Measurements from ENCODE around the gene DLGAP4.

The DLGAP4 gene

DNA sequence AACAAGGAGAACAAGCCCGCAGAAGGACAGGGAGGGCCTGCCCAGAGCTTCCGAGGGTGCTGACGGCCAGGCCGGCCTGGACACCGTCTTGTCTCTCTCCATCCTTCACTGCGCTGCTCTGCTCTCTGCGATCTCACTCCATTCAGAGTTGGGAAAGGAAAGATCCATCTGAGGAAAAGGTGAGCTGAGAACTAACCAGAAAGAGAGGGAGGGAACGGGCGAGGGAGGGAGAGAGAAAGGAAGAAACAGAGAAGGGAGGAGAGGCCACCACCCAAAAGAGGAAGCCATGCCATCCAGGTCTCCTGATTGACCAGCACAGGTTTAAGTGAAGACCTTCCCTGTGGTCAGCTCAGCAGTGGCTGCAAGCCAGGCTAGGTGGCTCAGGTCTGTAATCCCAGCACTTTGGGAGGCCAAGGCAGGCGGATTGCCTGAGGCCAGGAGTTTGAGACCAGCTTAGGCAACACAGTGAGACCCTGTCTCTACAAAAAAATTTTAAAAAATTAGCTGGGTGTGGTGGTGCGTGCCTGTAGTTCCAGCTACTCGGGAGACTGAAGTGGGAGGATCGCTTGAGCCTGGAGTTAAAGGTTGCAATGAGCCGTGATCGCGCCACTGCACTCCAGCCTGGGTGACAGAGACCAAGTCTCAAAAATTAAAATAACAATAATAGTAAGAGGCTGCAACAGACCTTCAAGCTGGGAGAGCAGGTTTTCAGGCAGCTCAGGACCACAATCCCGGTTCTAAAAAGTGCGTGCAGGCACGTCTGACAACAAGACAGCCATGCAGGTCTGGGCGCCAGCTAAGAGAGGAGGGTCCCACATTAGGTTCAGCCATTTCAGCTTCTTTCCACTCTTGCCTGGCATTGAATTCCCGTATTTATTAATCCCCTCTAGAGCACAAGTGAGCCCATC is 34.2 kb upstream of the DLGAP4 start:
- H3K4me3 ChIP-seq (ENCODE audit: low read depth, low read length): no peak overlapping the region

DNA sequence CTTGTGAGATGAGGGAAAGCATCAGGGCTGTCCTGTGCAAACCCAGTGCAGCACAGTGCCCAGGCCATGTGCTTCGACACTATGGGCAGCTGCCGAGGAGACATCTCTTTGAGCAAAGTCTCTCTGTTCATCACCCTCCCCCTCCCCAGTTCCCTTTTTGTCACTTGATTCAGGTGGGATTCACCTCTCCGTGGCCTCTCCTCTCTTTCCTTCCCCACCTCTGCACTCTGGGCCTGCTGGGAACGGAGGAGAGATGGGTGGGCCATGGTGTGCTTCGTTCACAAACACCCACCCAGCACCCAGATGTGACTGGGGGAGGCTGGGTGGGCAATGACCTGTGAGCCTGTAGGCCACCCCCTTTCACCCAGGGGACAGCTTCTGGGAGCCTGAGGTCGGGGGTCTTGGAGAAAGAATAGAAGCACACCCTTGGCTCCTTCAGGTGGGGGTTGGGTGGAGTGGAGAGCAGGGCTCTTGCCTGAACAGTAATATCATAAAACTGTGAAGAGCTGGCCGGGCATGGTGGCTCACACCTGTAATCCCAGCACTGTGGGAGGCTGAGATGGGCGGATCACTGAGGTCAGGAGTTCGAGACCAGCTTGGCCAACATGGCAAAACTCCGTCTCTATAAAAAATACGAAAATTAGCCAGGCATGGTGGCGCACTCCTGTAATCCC is 33.5 kb upstream of the DLGAP4 start:
- TF ChIP-seq, protein P1, sequence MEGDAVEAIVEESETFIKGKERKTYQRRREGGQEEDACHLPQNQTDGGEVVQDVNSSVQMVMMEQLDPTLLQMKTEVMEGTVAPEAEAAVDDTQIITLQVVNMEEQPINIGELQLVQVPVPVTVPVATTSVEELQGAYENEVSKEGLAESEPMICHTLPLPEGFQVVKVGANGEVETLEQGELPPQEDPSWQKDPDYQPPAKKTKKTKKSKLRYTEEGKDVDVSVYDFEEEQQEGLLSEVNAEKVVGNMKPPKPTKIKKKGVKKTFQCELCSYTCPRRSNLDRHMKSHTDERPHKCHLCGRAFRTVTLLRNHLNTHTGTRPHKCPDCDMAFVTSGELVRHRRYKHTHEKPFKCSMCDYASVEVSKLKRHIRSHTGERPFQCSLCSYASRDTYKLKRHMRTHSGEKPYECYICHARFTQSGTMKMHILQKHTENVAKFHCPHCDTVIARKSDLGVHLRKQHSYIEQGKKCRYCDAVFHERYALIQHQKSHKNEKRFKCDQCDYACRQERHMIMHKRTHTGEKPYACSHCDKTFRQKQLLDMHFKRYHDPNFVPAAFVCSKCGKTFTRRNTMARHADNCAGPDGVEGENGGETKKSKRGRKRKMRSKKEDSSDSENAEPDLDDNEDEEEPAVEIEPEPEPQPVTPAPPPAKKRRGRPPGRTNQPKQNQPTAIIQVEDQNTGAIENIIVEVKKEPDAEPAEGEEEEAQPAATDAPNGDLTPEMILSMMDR (IDR thresholded peaks at IDR 0.05; ENCODE audit: control insufficient read depth, extremely low read depth, insufficient read depth): no peak
- H3K4me3 ChIP-seq (ENCODE audit: low read depth, low read length): no peak overlapping the region
- no peak for DNase-seq (ENCODE audit: low read depth)

More for the DNA sequence above, 34.2 kb upstream of the DLGAP4 start:
- DNase-seq (ENCODE audit: low read depth): no peak
- TF ChIP-seq, protein P1 (IDR thresholded peaks at IDR 0.05; ENCODE audit: control insufficient read depth, extremely low read depth, insufficient read depth): no peak

DNA sequence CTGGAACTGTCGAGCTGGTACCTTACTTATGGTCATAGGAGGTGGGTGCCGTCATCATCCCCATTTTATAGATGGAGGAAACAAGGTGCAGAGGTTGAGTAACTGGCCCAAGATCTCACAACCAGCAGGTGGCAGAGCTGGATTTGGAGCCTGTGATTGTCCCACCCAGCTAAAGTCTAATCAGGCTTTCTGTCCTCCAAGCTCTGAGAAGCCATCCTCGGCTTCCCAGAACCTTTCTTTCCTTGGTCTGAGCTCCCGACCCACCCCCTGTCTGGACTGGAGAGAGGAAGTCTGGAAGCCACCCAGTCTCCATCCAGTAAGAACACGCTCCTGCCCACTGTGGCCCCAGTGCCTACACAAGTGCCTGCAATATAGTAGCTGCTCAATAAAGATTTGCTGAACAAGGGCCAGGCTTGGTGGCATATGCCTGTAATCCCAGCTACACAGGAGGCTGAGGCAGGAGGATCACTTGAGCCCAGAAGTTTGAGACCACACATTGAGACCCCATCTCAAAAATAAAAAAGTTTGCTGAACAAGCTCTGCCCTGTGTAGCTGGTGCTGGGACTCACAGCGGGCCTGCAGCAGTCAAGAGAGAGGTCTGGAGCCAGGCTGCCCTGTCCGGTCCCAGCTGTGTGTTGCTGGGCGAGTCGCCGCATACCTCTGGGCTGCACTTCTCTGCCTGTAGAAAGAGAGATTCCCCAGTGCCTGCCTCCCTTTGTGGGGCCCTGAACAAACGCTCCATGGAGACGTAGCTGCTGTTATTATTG is 32.5 kb upstream of the DLGAP4 start:
- peak; percentile 25 for DNase-seq (ENCODE audit: low read depth)
- H3K4me3 ChIP-seq (ENCODE audit: low read depth, low read length): no peak overlapping the region
- TF ChIP-seq, protein P1 (IDR thresholded peaks at IDR 0.05; ENCODE audit: control insufficient read depth, extremely low read depth, insufficient read depth): peak; percentile 52

DNA sequence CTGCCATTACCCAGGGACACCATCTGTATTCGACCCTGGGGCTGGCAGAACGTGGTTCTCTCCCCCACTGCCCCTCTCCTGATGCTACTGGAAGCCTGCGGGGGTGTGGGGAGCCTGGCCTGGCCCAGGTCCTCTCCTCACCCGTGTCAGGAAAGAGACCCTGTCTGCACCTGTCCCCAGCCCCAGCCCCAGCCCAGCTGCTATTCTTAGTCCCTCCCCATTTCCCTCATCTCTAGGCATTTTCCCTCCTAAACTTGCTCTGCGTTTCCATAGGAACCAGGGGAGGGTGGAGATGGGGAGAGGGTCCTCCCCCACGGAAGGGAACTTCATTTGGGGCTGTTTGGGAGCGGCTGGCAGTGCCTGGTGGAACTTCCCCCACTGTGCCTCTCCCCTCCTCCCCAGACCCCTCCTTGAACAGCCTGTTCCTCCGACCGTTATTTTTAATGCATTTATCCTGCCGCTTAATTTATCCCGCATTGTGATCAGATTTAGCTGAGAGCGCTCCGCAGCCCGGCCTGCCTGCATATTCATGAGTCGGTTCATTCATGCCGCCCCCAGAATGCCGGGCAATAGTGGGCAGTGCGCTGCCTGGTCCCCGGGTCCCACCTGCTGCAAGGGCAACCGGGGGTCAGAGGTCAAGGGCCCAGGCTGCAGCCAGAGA is 31.8 kb upstream of the DLGAP4 start:
- H3K4me3 ChIP-seq (ENCODE audit: low read depth, low read length): no peak overlapping the region
- TF ChIP-seq, protein P1 (IDR thresholded peaks at IDR 0.05; ENCODE audit: control insufficient read depth, extremely low read depth, insufficient read depth): no peak
- DNase-seq (ENCODE audit: low read depth): no peak

DNA sequence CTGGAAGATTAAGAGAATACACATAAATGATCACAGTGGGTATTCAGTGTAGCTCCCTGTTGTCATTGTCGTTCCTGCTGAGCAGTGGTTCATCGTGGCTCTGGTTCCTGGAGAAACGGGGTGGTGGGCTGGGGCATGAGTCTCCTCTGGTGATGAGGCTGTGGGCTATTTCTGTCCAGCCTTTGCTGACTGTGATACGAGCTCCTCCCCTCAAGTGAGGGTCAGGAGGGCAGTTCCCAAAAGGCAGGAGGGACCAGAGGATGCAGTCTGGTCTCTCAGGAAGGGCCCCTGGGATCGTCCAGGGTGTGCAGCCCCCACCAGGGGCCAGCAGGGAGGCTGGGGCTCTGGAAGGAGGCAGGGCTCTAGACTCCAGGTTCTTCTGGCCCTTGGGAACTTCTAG is 31.1 kb upstream of the DLGAP4 start:
- TF ChIP-seq, protein P1 (IDR thresholded peaks at IDR 0.05; ENCODE audit: control insufficient read depth, extremely low read depth, insufficient read depth): no peak
- DNase-seq (ENCODE audit: low read depth): no peak
- no peak overlapping the region for H3K4me3 ChIP-seq (ENCODE audit: low read depth, low read length)

DNA sequence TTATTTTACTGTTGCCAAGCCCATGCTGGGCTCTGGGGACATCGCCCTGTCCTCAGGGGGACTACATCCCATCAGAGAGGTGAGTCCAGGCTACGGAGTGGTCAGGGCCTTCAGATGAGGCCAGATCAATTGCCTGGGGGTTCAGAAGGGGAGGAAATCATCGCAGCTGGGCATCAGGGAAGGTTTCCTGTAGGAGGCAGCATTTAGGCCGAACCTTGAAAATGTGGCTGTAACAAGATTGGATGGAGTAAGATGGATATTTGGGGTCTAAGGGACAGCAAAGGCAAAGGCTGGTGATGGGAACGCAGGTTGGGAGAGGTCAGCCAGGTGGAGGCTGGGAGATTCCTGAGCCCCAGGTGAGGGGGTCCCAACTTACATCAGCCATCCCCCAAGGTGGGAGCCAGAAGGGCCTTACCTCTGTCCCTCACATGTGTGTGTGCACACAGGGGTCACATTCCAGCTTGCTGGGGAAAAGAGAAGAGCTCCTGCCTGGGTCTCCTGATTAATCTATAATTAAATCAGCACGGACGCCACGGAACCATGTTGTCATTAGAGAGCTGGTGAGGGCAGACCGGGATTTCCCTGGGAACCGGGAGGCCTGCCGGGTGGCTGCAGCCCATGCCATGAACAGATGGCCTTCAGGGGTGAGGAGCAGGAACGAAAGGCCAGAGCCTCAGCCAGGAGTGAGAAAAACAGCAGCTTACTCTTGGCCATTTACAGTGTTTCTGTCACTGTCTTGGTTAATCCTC is 30.5 kb upstream of the DLGAP4 start:
- no peak for DNase-seq (ENCODE audit: low read depth)
- H3K4me3 ChIP-seq (ENCODE audit: low read depth, low read length): no peak overlapping the region
- TF ChIP-seq, protein P1 (IDR thresholded peaks at IDR 0.05; ENCODE audit: control insufficient read depth, extremely low read depth, insufficient read depth): no peak
